ENCODE results near the gene TRMU. TPM values are rescaled to one million over a fixed set of nuclear protein-coding genes. Genes with fewer than 3 reads are reported as not detected.

TRMU gene
- total and polyA plus RNA-seq, 4 donors = 22.5 to 64.4 (median 47.6) TPM

- Histone ChIP-seq H3K4me3 (ENCODE audit: low read depth, low read length) (no peak overlapping the region), H3K27ac (ENCODE audit: low read depth, low read length) (no peak overlapping the region), H3K36me3 (ENCODE audit: control insufficient read depth, insufficient read depth, low read length) (peaks cover 72% of the 10 kb centered on the region), H3K27me3 (ENCODE audit: control insufficient read depth, insufficient read depth, low read length) (no peaks in the 10 kb centered on the region), H3K4me1 (ENCODE audit: control insufficient read depth, insufficient read depth, low read length) (peaks cover 15% of the 10 kb centered on the region), H3K9me3 (ENCODE audit: control insufficient read depth, insufficient read depth, low read length) (no peaks in the 10 kb centered on the region)
- DNase-seq (ENCODE audit: low read depth in 4 of 6, low spot score in 6 of 6) = no peak
- 94% methylated on average over 16 of the region's 19 CpGs for WGBS (ENCODE audit: insufficient coverage)
These were observed 30.8 kb downstream of the TRMU start for GRCh38 chr22:46366327-46366731.

- Histone ChIP-seq H3K27ac (ENCODE audit: low read depth, low read length) (no peak overlapping the region), H3K4me3 (ENCODE audit: low read depth, low read length) (no peak overlapping the region), H3K4me1 (ENCODE audit: control insufficient read depth, insufficient read depth, low read length) (peaks cover 10% of the 10 kb centered on the region), H3K36me3 (ENCODE audit: control insufficient read depth, insufficient read depth, low read length) (peaks cover 72% of the 10 kb centered on the region), H3K9me3 (ENCODE audit: control insufficient read depth, insufficient read depth, low read length) (no peaks in the 10 kb centered on the region), H3K27me3 (ENCODE audit: control insufficient read depth, insufficient read depth, low read length) (no peaks in the 10 kb centered on the region)
- no peak for DNase-seq (ENCODE audit: low read depth in 4 of 6, low spot score in 6 of 6)
- 82% methylated on average over 44 of the region's 45 CpGs for WGBS (ENCODE audit: insufficient coverage)
These were observed 31.5 kb downstream of the TRMU start for GRCh38 chr22:46366801-46367706.

GRCh38 chr22:46367707-46368191 lies 32.2 kb downstream of the TRMU start:
- Histone ChIP-seq H3K9me3 (ENCODE audit: control insufficient read depth, insufficient read depth, low read length) (no peaks in the 10 kb centered on the region), H3K27me3 (ENCODE audit: control insufficient read depth, insufficient read depth, low read length) (no peaks in the 10 kb centered on the region), H3K4me1 (ENCODE audit: control insufficient read depth, insufficient read depth, low read length) (peaks cover 3% of the 10 kb centered on the region), H3K36me3 (ENCODE audit: control insufficient read depth, insufficient read depth, low read length) (peaks cover 70% of the 10 kb centered on the region), H3K4me3 (ENCODE audit: low read depth, low read length) (no peak overlapping the region), H3K27ac (ENCODE audit: low read depth, low read length) (no peak overlapping the region)
- WGBS (ENCODE audit: insufficient coverage) = 54% methylated on average over 15 of the region's 19 CpGs
- DNase-seq (ENCODE audit: low read depth in 4 of 6, low spot score in 6 of 6) = no peak

GRCh38 chr22:46368422-46368821 lies 32.9 kb downstream of the TRMU start:
- Histone ChIP-seq H3K4me3 (ENCODE audit: low read depth, low read length) (no peak overlapping the region), H3K27me3 (ENCODE audit: control insufficient read depth, insufficient read depth, low read length) (no peaks in the 10 kb centered on the region), H3K9me3 (ENCODE audit: control insufficient read depth, insufficient read depth, low read length) (no peaks in the 10 kb centered on the region), H3K4me1 (ENCODE audit: control insufficient read depth, insufficient read depth, low read length) (no peaks in the 10 kb centered on the region), H3K27ac (ENCODE audit: low read depth, low read length) (no peak overlapping the region), H3K36me3 (ENCODE audit: control insufficient read depth, insufficient read depth, low read length) (peaks cover 67% of the 10 kb centered on the region)
- no peak for DNase-seq (ENCODE audit: low read depth in 4 of 6, low spot score in 6 of 6)
- 85% methylated on average over 6 of the region's 12 CpGs for WGBS (ENCODE audit: insufficient coverage)

GRCh38 chr22:46368871-46369715 lies 33.6 kb downstream of the TRMU start:
- H3K9me3 ChIP-seq (ENCODE audit: control insufficient read depth, insufficient read depth, low read length) = no peaks in the 10 kb centered on the region
- WGBS (ENCODE audit: insufficient coverage) = 88% methylated on average over 20 of the region's 31 CpGs
- no peaks in the 10 kb centered on the region for H3K27me3 ChIP-seq (ENCODE audit: control insufficient read depth, insufficient read depth, low read length)
- H3K4me3 ChIP-seq (ENCODE audit: low read depth, low read length) = no peak overlapping the region
- no peak for DNase-seq (ENCODE audit: low read depth in 4 of 6, low spot score in 6 of 6)
- no peaks in the 10 kb centered on the region for H3K4me1 ChIP-seq (ENCODE audit: control insufficient read depth, insufficient read depth, low read length)
- H3K36me3 ChIP-seq (ENCODE audit: control insufficient read depth, insufficient read depth, low read length) = peaks cover 63% of the 10 kb centered on the region
- H3K27ac ChIP-seq (ENCODE audit: low read depth, low read length) = no peak overlapping the region

GRCh38 chr22:46369716-46370583 lies 34.4 kb downstream of the TRMU start:
- WGBS (ENCODE audit: insufficient coverage) = 86% methylated on average over 22 of the region's 25 CpGs
- no peak for DNase-seq (ENCODE audit: low read depth in 4 of 6, low spot score in 6 of 6)
- peaks cover 62% of the 10 kb centered on the region for H3K36me3 ChIP-seq (ENCODE audit: control insufficient read depth, insufficient read depth, low read length)
- no peaks in the 10 kb centered on the region for H3K27me3 ChIP-seq (ENCODE audit: control insufficient read depth, insufficient read depth, low read length)
- no peak overlapping the region for H3K4me3 ChIP-seq (ENCODE audit: low read depth, low read length)
- no peak overlapping the region for H3K27ac ChIP-seq (ENCODE audit: low read depth, low read length)
- H3K4me1 ChIP-seq (ENCODE audit: control insufficient read depth, insufficient read depth, low read length) = no peaks in the 10 kb centered on the region
- H3K9me3 ChIP-seq (ENCODE audit: control insufficient read depth, insufficient read depth, low read length) = no peaks in the 10 kb centered on the region

GRCh38 chr22:46370584-46371291 lies 35.2 kb downstream of the TRMU start:
- WGBS (ENCODE audit: insufficient coverage) = 93% methylated on average over 10 of the region's 15 CpGs
- peaks cover 59% of the 10 kb centered on the region for H3K36me3 ChIP-seq (ENCODE audit: control insufficient read depth, insufficient read depth, low read length)
- no peak for DNase-seq (ENCODE audit: low read depth in 4 of 6, low spot score in 6 of 6)

GRCh38 chr22:46371623-46372226 lies 36.2 kb downstream of the TRMU start:
- H3K27me3 ChIP-seq (ENCODE audit: control insufficient read depth, insufficient read depth, low read length) = no peaks in the 10 kb centered on the region

More at GRCh38 chr22:46370584-46371291, 35.2 kb downstream of the TRMU start:
- no peak overlapping the region for H3K4me3 ChIP-seq (ENCODE audit: low read depth, low read length)
- H3K4me1 ChIP-seq (ENCODE audit: control insufficient read depth, insufficient read depth, low read length) = no peaks in the 10 kb centered on the region
- H3K27ac ChIP-seq (ENCODE audit: low read depth, low read length) = no peak overlapping the region
- no peaks in the 10 kb centered on the region for H3K27me3 ChIP-seq (ENCODE audit: control insufficient read depth, insufficient read depth, low read length)
- H3K9me3 ChIP-seq (ENCODE audit: control insufficient read depth, insufficient read depth, low read length) = no peaks in the 10 kb centered on the region

More at GRCh38 chr22:46371623-46372226, 36.2 kb downstream of the TRMU start:
- Histone ChIP-seq H3K4me3 (ENCODE audit: low read depth, low read length) (no peak overlapping the region), H3K9me3 (ENCODE audit: control insufficient read depth, insufficient read depth, low read length) (no peaks in the 10 kb centered on the region), H3K36me3 (ENCODE audit: control insufficient read depth, insufficient read depth, low read length) (peaks cover 55% of the 10 kb centered on the region), H3K27ac (ENCODE audit: low read depth, low read length) (no peak overlapping the region), H3K4me1 (ENCODE audit: control insufficient read depth, insufficient read depth, low read length) (no peaks in the 10 kb centered on the region)
- 92% methylated on average over 2 of the region's 2 CpGs for WGBS (ENCODE audit: insufficient coverage)
- no peak for DNase-seq (ENCODE audit: low read depth in 4 of 6, low spot score in 6 of 6)
